BE2C (cell line): ENCODE data around the gene PPP4R3A.

Source experiments
- DNase-seq: peaks from one replicate; pipeline ENCODE4 v3.0.0-alpha.2; 2020
- H3K27me3 ChIP-seq: fragments of 250-450 bp; sonication (Bioruptor Pico); 2 replicates; pipeline ENCODE4 v1.5.1; 2020; ENCODE audit warnings: mild to moderate bottlenecking
- H3K36me3 ChIP-seq: fragments of 250-450 bp; sonication (Bioruptor Pico); 2 replicates; pipeline ENCODE4 v1.5.1; 2020; ENCODE audit warnings: mild to moderate bottlenecking
- H3K4me1 ChIP-seq: fragments of 250-450 bp; sonication (Bioruptor Pico); 2 replicates; pipeline ENCODE4 v1.5.1; 2020
- H3K4me3 ChIP-seq: 2 replicates; pipeline ENCODE4 v1.5.1; 2011; ENCODE audit warnings: low read depth, low read length
- H3K9me3 ChIP-seq: fragments of 250-450 bp; sonication (Bioruptor Pico); 2 replicates; pipeline ENCODE4 v1.5.1; 2020
- TF ChIP-seq, protein P1 (sequence below): IDR thresholded peaks from 2 replicates; pipeline ENCODE4 v1.5.1; 2012; ENCODE audit warnings: mild to moderate bottlenecking, low read depth, low read length

Gene PPP4R3A

DNA sequence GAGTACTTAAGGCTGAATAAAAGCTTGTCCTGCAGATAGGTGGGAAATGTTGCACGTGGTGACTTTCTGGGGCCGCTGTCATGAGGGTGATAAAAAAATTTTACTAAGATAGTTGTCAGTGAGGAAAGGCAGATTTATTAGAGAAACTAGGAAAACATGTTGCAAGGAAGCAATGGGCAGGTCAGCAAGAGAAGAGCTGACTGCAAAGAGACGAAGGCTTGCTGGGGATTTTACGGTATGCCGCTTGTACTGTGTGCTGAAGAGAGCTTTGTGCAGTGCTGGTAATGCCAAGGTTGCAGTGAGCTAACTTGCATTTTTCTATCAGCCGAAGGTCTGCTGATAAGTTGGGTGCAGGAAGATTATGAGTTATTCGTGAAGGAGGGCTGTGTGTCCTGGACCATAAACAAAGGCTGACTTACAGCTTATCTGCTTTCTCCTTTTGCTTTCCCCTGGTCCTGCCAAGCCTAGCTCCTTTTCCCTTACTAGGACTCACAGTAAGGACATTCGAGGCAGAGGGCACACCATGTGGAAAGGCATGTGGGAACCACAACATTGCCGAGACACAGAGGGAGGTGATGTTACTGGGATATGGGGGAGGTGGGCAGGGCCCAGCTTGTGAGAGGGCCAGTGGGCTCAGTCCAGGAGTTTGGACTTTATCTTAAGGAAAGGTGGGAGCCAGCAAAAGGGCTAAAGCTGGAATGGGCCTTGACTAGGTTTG is 85.1 kb downstream of the PPP4R3A start:
- H3K9me3 ChIP-seq = no peaks in the 10 kb centered on the region
- H3K36me3 ChIP-seq = no peaks in the 10 kb centered on the region
- no peaks in the 10 kb centered on the region for H3K4me1 ChIP-seq
- H3K27me3 ChIP-seq = no peaks in the 10 kb centered on the region; the same call in 1 of the 2 replicates
- TF ChIP-seq, protein P1, sequence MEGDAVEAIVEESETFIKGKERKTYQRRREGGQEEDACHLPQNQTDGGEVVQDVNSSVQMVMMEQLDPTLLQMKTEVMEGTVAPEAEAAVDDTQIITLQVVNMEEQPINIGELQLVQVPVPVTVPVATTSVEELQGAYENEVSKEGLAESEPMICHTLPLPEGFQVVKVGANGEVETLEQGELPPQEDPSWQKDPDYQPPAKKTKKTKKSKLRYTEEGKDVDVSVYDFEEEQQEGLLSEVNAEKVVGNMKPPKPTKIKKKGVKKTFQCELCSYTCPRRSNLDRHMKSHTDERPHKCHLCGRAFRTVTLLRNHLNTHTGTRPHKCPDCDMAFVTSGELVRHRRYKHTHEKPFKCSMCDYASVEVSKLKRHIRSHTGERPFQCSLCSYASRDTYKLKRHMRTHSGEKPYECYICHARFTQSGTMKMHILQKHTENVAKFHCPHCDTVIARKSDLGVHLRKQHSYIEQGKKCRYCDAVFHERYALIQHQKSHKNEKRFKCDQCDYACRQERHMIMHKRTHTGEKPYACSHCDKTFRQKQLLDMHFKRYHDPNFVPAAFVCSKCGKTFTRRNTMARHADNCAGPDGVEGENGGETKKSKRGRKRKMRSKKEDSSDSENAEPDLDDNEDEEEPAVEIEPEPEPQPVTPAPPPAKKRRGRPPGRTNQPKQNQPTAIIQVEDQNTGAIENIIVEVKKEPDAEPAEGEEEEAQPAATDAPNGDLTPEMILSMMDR = no peak
- no peak for DNase-seq
- H3K4me3 ChIP-seq = no peak overlapping the region

DNA sequence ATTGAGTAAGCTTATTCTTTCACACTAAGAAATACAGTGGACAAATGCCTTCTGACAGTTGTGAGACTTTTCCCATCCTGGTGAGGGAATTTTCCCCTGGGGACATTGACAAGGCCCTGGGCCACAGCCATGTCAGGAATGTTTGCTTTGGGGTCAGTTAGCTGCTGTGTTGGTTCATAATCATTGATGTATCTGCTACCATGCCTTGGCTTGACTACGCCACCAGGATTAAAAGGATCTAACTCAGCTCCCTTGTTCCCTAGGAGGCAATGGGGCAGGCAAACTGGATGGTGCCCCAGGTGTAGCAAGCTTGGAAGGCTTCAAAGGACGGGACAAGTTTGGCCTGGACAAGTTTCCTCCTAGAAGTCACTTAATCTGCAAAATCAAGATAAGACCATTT is 89.4 kb downstream of the PPP4R3A start:
- no peaks in the 10 kb centered on the region; the same call in 1 of the 2 replicates for H3K9me3 ChIP-seq
- TF ChIP-seq, protein P1 = no peak
- H3K36me3 ChIP-seq = no peaks in the 10 kb centered on the region

DNA sequence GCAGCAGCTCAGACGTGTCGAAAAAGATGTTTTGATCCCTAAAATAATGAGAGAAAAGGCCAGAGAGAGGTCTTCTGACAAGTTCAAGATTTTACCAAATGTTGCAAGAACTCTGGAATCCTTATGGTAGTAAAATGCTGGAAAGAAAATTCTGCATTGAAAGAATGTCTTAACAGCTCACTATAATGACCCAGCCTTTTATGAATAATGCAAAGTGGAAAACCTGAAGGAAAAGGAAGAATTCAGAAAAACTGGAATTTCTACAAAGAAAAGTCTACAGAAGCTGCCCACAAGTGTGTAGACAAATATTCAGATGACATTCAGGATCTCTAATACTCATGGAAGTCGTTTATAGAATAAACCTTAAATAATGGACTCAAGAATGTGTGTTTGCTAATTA is 90.7 kb downstream of the PPP4R3A start:
- H3K4me3 ChIP-seq = no peak overlapping the region
- H3K36me3 ChIP-seq = no peaks in the 10 kb centered on the region
- DNase-seq = no peak
- TF ChIP-seq, protein P1 = no peak
- H3K9me3 ChIP-seq = no peaks in the 10 kb centered on the region; the same call in 1 of the 2 replicates
- peaks cover 31% of the 10 kb centered on the region for H3K27me3 ChIP-seq
- no peaks in the 10 kb centered on the region; the same call in 1 of the 2 replicates for H3K4me1 ChIP-seq

More for the DNA sequence above, 89.4 kb downstream of the PPP4R3A start:
- H3K27me3 ChIP-seq = peaks cover 31% of the 10 kb centered on the region
- H3K4me3 ChIP-seq = no peak overlapping the region
- no peak for DNase-seq
- H3K4me1 ChIP-seq = no peaks in the 10 kb centered on the region; the same call in 1 of the 2 replicates

DNA sequence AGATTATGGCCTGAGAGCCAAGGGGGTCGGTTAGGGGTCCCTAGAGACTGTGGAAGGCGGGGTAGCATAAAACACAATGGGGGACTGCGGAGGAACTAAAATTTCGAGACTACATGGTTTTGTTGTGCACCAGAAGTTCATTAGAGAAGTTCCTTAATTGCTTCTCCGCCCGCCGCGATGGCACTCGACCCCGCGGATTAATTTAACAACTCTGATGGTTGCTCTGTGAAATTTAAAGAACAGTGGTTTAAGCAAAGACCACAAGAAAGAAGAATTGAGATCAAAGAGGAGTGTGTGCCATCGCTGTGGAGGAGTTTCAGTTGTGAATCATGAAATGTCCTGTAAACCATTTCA is 91.1 kb downstream of the PPP4R3A start:
- DNase-seq = no peak
- Histone ChIP-seq H3K4me3 (no peak overlapping the region), H3K27me3 (peaks cover 31% of the 10 kb centered on the region), H3K36me3 (no peaks in the 10 kb centered on the region), H3K9me3 (no peaks in the 10 kb centered on the region; the same call in 1 of the 2 replicates), H3K4me1 (no peaks in the 10 kb centered on the region; the same call in 1 of the 2 replicates)
- TF ChIP-seq, protein P1 = no peak

DNA sequence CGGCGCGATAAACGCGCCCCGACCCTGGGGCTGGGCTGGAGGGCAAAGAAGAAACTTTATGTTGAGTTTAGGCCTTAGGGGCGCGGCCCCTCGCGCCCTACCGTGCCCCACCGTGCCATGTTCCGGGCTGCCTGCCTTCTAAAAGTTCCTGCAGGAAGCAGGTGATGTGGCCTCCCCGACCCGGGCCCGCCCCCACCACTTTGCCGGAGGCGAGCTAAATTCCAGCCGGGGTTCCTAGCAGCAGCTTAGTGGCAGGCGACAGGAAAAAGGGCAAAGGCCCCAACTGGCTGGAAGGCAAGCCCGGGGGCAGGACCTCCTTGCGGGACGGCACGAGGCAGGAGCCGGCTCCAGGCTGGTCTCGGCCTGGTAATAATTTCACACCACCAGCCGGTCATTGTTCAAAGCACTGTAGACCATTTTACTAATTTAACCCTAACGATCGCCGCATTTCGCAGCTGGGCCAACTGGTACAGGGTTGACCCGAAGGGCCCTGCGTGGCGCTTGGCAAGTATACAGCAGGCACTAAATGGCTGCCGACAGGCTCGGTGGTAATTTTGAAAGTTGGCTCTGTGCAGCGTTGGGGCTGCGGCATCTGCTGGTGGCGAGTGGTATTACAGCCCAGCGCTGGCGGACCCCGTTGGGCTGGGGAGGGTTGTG is 91.6 kb downstream of the PPP4R3A start:
- H3K36me3 ChIP-seq = no peaks in the 10 kb centered on the region
- DNase-seq = peak; percentile 66
- H3K4me1 ChIP-seq = no peaks in the 10 kb centered on the region; the same call in 1 of the 2 replicates
- no peaks in the 10 kb centered on the region; the same call in 1 of the 2 replicates for H3K9me3 ChIP-seq
- H3K27me3 ChIP-seq = peaks cover 31% of the 10 kb centered on the region
- peak overlapping the region; percentile 21 for H3K4me3 ChIP-seq
- TF ChIP-seq, protein P1 = peak; percentile 93

DNA sequence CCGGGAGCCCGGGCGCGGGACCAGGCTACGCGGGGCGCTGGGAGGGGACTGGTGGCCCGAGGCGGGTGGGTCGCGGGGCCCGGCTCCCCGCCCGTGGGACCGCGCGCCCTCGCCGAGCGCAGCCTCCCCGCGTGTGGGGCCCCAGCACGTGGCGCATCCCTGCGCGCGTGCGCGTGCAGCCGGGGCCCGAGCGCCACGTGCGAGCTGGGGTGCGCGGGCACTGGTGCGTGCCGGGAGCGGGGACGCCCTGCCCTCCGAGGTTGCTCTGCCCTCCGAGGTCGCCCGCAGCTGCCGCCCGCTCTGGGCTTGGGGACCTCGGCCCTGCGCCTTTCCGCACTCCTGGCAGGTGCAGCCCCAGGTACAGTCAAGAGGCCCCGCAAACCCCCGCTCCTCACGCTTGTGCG is 92.1 kb downstream of the PPP4R3A start:
- no peaks in the 10 kb centered on the region for H3K36me3 ChIP-seq
- TF ChIP-seq, protein P1 = no peak
- H3K9me3 ChIP-seq = no peaks in the 10 kb centered on the region; the same call in 1 of the 2 replicates
- H3K4me1 ChIP-seq = no peaks in the 10 kb centered on the region; the same call in 1 of the 2 replicates
- H3K27me3 ChIP-seq = peaks cover 31% of the 10 kb centered on the region
- peak; percentile 52 for DNase-seq
- H3K4me3 ChIP-seq = peak overlapping the region; percentile 21
